Esophagus muscularis mucosa (tissue), 4 donors: Measurements from ENCODE around the gene SDHB.

ENCODE experiments used
- CTCF ChIP-seq, 3 experiments: fragments of 200-600 bp in 2 of 3; fragments of 450-650 bp in 1 of 3; sonication (generic) in 2 of 3; IDR thresholded peaks; one replicate each; pipeline ENCODE4 v1.5.1; 2017 to 2019; ENCODE audit warnings: antibody characterized with exemption in 3 of 3, mild to moderate bottlenecking in 2 of 3, moderate library complexity in 1 of 3
- EP300 ChIP-seq: sonication (generic); formaldehyde crosslinking; IDR thresholded peaks from one replicate; pipeline ENCODE4 v1.6.1; 2017; ENCODE audit warnings: antibody characterized with exemption
- POLR2A ChIP-seq: fragments of 450-650 bp; IDR thresholded peaks from one replicate; pipeline ENCODE4 v1.6.1; 2017; ENCODE audit warnings: antibody characterized with exemption, moderate library complexity, mild to moderate bottlenecking, low read depth
- POLR2AphosphoS5 ChIP-seq, 2 donors: sonication (generic); formaldehyde crosslinking; IDR thresholded peaks; one replicate each; pipeline ENCODE4 v1.6.1; 2017; ENCODE audit warnings: antibody characterized with exemption in 2 of 2

GRCh38 chr1:17007121-17007520, 46.7 kb downstream of the SDHB start:
- TF ChIP-seq POLR2AphosphoS5 (IDR thresholded peaks at IDR 0.05) (no peak), POLR2A (no peak), CTCF (IDR thresholded peaks at IDR 0.05) (no peak), EP300 (no peak)
